BE2C (cell line): Measurements from ENCODE around the gene SLC8A1.
A peak's percentile ranks its signal among the peaks of the same experiment; 100 is the strongest.

ENCODE experiments used
- DNase-seq: peaks from one replicate; pipeline ENCODE4 v3.0.0-alpha.2; 2020
- H3K27me3 ChIP-seq: fragments of 250-450 bp; sonication (Bioruptor Pico); 2 replicates; pipeline ENCODE4 v1.5.1; 2020; ENCODE audit warnings: mild to moderate bottlenecking
- H3K36me3 ChIP-seq: fragments of 250-450 bp; sonication (Bioruptor Pico); 2 replicates; pipeline ENCODE4 v1.5.1; 2020; ENCODE audit warnings: mild to moderate bottlenecking
- H3K4me1 ChIP-seq: fragments of 250-450 bp; sonication (Bioruptor Pico); 2 replicates; pipeline ENCODE4 v1.5.1; 2020
- H3K4me3 ChIP-seq: 2 replicates; pipeline ENCODE4 v1.5.1; 2011; ENCODE audit warnings: low read depth, low read length
- H3K9me3 ChIP-seq: fragments of 250-450 bp; sonication (Bioruptor Pico); 2 replicates; pipeline ENCODE4 v1.5.1; 2020
- TF ChIP-seq, protein P1 (sequence below): IDR thresholded peaks from 2 replicates; pipeline ENCODE4 v1.5.1; 2012; ENCODE audit warnings: mild to moderate bottlenecking, low read depth, low read length

The SLC8A1 gene

DNA sequence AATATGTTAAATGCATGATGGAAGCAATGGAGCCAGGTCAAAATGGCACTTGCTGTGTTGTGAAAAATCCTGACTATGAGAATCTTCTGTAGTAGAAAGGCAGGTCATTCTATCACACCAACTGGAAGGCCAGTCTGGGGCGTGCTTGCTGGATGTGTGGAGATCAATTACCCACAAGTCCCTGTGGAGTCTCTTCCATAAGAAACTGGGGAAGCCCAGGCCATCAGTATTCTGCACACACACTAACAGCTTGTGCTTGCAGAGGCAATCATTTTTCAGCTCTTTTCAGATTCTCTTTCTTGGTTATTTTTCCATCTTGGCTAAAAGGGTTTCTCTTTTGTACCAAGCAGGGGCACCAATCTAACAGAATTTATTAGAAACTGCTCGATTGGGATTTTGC is 190.8 kb downstream of the SLC8A1 start:
- peaks cover 14% of the 10 kb centered on the region for H3K4me1 ChIP-seq
- no peak for DNase-seq
- H3K9me3 ChIP-seq: no peaks in the 10 kb centered on the region
- TF ChIP-seq, protein P1, sequence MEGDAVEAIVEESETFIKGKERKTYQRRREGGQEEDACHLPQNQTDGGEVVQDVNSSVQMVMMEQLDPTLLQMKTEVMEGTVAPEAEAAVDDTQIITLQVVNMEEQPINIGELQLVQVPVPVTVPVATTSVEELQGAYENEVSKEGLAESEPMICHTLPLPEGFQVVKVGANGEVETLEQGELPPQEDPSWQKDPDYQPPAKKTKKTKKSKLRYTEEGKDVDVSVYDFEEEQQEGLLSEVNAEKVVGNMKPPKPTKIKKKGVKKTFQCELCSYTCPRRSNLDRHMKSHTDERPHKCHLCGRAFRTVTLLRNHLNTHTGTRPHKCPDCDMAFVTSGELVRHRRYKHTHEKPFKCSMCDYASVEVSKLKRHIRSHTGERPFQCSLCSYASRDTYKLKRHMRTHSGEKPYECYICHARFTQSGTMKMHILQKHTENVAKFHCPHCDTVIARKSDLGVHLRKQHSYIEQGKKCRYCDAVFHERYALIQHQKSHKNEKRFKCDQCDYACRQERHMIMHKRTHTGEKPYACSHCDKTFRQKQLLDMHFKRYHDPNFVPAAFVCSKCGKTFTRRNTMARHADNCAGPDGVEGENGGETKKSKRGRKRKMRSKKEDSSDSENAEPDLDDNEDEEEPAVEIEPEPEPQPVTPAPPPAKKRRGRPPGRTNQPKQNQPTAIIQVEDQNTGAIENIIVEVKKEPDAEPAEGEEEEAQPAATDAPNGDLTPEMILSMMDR: no peak
- H3K4me3 ChIP-seq: no peak overlapping the region
- H3K36me3 ChIP-seq: no peaks in the 10 kb centered on the region
- H3K27me3 ChIP-seq: no peaks in the 10 kb centered on the region

DNA sequence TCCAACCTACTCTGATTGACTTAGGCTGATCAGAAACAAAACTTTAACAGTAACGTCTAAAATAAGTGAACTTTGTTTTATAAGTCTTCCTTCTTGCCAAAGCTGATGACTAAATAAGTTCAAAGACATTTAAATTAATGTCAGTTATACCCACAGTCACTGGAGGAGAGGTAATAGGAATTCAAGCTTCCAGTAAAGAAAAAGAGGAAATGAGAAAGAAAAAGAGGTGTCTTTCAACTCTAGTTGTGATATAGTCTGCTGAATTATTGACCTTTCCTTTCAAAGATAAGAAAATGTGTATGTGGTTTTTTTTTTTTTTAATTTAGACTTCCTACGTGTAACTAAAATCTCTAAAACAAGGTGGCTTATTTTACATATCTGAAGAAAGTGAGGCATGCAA is 191.5 kb downstream of the SLC8A1 start:
- DNase-seq: no peak
- Histone ChIP-seq H3K9me3 (no peaks in the 10 kb centered on the region), H3K4me3 (no peak overlapping the region), H3K36me3 (no peaks in the 10 kb centered on the region), H3K4me1 (peaks cover 14% of the 10 kb centered on the region), H3K27me3 (no peaks in the 10 kb centered on the region)
- TF ChIP-seq, protein P1: no peak

DNA sequence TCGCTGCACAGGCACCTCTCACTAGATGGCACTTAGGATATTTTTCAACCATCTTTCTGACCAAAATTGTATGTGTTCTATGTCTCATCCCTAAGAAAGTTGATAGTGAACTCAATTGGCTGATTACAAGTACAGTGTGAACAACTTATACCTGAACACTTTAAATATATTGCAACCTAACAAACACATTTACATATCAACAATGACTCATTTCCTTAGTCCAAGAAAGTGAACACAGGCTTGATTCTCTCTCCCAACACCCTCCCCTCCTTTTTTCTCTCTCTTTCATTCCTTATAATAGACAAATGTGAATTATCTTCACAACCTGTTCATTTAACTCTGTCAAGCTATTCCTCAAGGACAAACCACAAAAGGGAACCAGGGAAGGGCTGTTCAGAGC is 192.0 kb downstream of the SLC8A1 start:
- TF ChIP-seq, protein P1: no peak
- no peaks in the 10 kb centered on the region for H3K9me3 ChIP-seq
- H3K27me3 ChIP-seq: no peaks in the 10 kb centered on the region
- H3K36me3 ChIP-seq: no peaks in the 10 kb centered on the region
- H3K4me1 ChIP-seq: peaks cover 14% of the 10 kb centered on the region
- DNase-seq: no peak
- H3K4me3 ChIP-seq: no peak overlapping the region

DNA sequence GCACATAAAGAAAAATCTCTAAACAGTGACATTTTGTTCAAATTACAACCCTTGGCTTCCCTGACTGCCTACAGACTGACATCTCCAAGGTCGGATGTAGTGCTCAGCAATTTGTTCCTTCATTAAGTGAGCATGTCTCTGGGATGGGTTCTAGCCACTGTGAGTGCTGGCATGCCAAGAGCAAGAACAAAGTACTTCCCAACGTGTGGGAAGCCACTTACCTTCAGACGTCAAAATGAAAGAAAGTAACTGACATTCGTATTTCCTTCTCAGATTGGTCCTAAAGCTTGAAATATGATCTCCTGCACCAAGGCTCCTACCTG is 193.8 kb downstream of the SLC8A1 start:
- Histone ChIP-seq H3K36me3 (no peaks in the 10 kb centered on the region), H3K4me3 (no peak overlapping the region), H3K9me3 (no peaks in the 10 kb centered on the region), H3K4me1 (peaks cover 14% of the 10 kb centered on the region), H3K27me3 (no peaks in the 10 kb centered on the region)
- no peak for DNase-seq
- TF ChIP-seq, protein P1: no peak

DNA sequence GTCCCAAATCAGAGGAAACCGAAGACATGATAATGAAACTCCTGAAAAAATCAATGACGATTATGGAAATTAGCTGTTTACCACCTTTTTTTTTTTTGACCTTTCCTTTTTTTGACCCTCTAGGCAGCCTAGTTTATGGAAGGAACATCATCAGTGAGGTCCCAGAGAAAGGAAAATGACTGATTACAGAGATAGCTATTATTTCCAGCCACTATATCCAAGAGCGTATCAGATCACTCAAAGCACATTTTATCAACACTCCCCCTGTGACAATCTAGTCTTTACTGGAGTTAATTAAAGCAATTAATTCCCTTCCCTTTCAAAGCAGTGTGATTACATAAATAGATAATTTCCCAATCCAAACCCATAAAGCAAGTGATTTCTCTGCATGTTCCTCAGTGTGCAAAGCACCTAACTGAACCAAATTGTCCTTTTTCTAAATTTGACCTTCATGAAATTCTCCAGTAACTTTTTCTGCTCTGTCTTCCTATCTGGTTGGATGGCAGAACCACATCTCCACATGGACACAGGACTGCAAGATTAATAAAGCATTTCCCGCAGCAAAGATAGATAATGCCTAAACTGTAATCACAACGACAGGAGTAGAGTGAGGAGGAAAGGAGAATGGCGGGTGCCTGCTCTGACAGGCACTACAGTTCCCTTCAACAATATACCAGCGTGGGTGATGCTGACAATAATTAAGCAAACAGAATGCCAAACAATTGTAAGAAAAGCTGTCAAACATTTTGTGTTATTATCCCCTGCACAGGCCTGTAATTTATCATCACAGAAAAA is 194.4 kb downstream of the SLC8A1 start:
- DNase-seq: no peak
- TF ChIP-seq, protein P1: no peak
- H3K36me3 ChIP-seq: no peaks in the 10 kb centered on the region
- no peak overlapping the region for H3K4me3 ChIP-seq
- H3K9me3 ChIP-seq: no peaks in the 10 kb centered on the region
- H3K27me3 ChIP-seq: no peaks in the 10 kb centered on the region
- H3K4me1 ChIP-seq: peaks cover 14% of the 10 kb centered on the region

DNA sequence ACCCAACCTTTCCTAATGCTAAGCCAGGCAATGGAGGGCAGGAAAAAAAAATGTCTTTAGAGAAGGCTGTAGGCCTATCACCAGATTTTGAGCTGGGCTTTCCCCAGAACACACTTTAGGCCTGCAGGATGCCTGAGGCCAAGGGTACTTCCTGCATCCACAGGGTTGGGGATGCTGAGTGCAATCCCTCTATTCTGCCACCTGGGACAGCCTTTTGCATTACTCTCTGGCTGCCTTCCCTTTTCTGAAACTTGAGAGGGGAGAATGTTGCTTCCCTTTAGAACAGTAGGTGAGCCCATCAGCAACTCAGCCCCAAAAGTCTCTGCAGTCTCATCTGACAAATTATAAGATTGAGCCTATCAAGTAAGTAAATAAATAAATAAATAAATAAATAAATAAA is 195.2 kb downstream of the SLC8A1 start:
- Histone ChIP-seq H3K36me3 (no peaks in the 10 kb centered on the region), H3K27me3 (no peaks in the 10 kb centered on the region), H3K9me3 (no peaks in the 10 kb centered on the region), H3K4me1 (peaks cover 14% of the 10 kb centered on the region), H3K4me3 (no peak overlapping the region)
- TF ChIP-seq, protein P1: peak; percentile 62
- peak; percentile 56 for DNase-seq
